H9 (cell line): ENCODE data around the gene CHST13. TPM values are rescaled to one million over a fixed set of nuclear protein-coding genes. Genes with fewer than 3 reads are reported as not detected.

Experiments
- DNase-seq: peaks from one replicate; pipeline ENCODE4 v3.0.0-alpha.2; 2017
- H2AFZ ChIP-seq: one replicate; pipeline ENCODE4 v1.6.1; 2013; ENCODE audit warnings: mild to moderate bottlenecking, low read length, control low read depth, moderate library complexity
- H2AK5ac ChIP-seq: 2 replicates; pipeline ENCODE4 v1.6.1; 2013; ENCODE audit warnings: low read length, control low read depth, mixed read lengths; ENCODE audit not compliant: insufficient read length
- H2BK120ac ChIP-seq: one replicate; pipeline ENCODE4 v1.6.1; 2013; ENCODE audit warnings: low read depth, mild to moderate bottlenecking, low read length, control low read depth, inconsistent platforms; ENCODE audit not compliant: poor library complexity, severe bottlenecking
- H2BK12ac ChIP-seq: 2 replicates; pipeline ENCODE4 v1.6.1; 2013; ENCODE audit warnings: low read length, control low read depth, mixed read lengths, low read depth; ENCODE audit not compliant: insufficient read length
- H2BK15ac ChIP-seq: 2 replicates; pipeline ENCODE4 v1.6.1; 2013; ENCODE audit warnings: low read depth, low read length, control low read depth
- H2BK20ac ChIP-seq: one replicate; pipeline ENCODE4 v1.6.1; 2013; ENCODE audit warnings: low read depth, mild to moderate bottlenecking, low read length, control low read depth, inconsistent platforms; ENCODE audit not compliant: poor library complexity, severe bottlenecking
- H2BK5ac ChIP-seq: 2 replicates; pipeline ENCODE4 v1.6.1; 2013; ENCODE audit warnings: low read length, control low read depth, mixed read lengths; ENCODE audit not compliant: insufficient read length
- H3K14ac ChIP-seq: 2 replicates; pipeline ENCODE4 v1.6.1; 2013; ENCODE audit warnings: low read length, control low read depth; ENCODE audit not compliant: insufficient read depth
- H3K18ac ChIP-seq: 2 replicates; pipeline ENCODE4 v1.6.1; 2013; ENCODE audit warnings: low read depth, mild to moderate bottlenecking, mixed read lengths, low read length, control low read depth; ENCODE audit not compliant: insufficient read length
- H3K23ac ChIP-seq: 2 replicates; pipeline ENCODE4 v1.6.1; 2013; ENCODE audit warnings: low read length, control low read depth, mixed read lengths, low read depth; ENCODE audit not compliant: insufficient read length
- H3K23me2 ChIP-seq: 2 replicates; pipeline ENCODE4 v1.6.1; 2013; ENCODE audit warnings: low read depth, mild to moderate bottlenecking, mixed read lengths, low read length, control low read depth; ENCODE audit not compliant: insufficient read length, poor library complexity, severe bottlenecking
- H3K27ac ChIP-seq: 2 replicates; pipeline ENCODE4 v1.5.1; 2013; ENCODE audit warnings: low read length, control low read depth, mixed read lengths, low read depth; ENCODE audit not compliant: insufficient read length
- H3K27me3 ChIP-seq: 2 replicates; pipeline ENCODE4 v1.6.1; 2013; ENCODE audit warnings: low read length, control low read depth, inconsistent platforms; ENCODE audit not compliant: insufficient read depth
- H3K4ac ChIP-seq: 2 replicates; pipeline ENCODE4 v1.6.1; 2013; ENCODE audit warnings: low read depth, mild to moderate bottlenecking, control low read depth, inconsistent platforms, low read length, moderate library complexity
- H3K4me1 ChIP-seq: 2 replicates; pipeline ENCODE4 v1.6.1; 2013; ENCODE audit warnings: low read length, control low read depth, inconsistent platforms; ENCODE audit not compliant: insufficient read depth
- H3K4me2 ChIP-seq: 2 replicates; pipeline ENCODE4 v1.6.1; 2013; ENCODE audit warnings: low read length, control low read depth, mixed read lengths; ENCODE audit not compliant: insufficient read length, insufficient read depth
- H3K56ac ChIP-seq: 2 replicates; pipeline ENCODE4 v1.6.1; 2013; ENCODE audit warnings: low read depth, mild to moderate bottlenecking, mixed read lengths, low read length, control low read depth; ENCODE audit not compliant: insufficient read length
- H3K79me1 ChIP-seq: 2 replicates; pipeline ENCODE4 v1.6.1; 2013; ENCODE audit warnings: low read depth, mild to moderate bottlenecking, moderate library complexity, low read length, control low read depth, inconsistent platforms; ENCODE audit not compliant: insufficient read depth, poor library complexity, severe bottlenecking
- H3K79me2 ChIP-seq: 2 replicates; pipeline ENCODE4 v1.6.1; 2013; ENCODE audit warnings: low read length, control low read depth, inconsistent platforms; ENCODE audit not compliant: insufficient read depth
- H3K9ac ChIP-seq: 2 replicates; pipeline ENCODE4 v1.6.1; 2013; ENCODE audit warnings: low read length, control low read depth, mixed read lengths; ENCODE audit not compliant: insufficient read length; ENCODE audit errors: extremely low read depth
- H3K9me3 ChIP-seq: one replicate; pipeline ENCODE4 v1.6.1; 2013; ENCODE audit warnings: low read depth, low read length, inconsistent platforms; ENCODE audit not compliant: control insufficient read depth
- H3T11ph ChIP-seq: one replicate; pipeline ENCODE4 v1.6.1; 2013; ENCODE audit warnings: mild to moderate bottlenecking, low read length, control low read depth, inconsistent platforms
- H4K20me1 ChIP-seq: one replicate; pipeline ENCODE4 v1.6.1; 2013; ENCODE audit not compliant: control insufficient read depth, insufficient read length, insufficient read depth
- H4K5ac ChIP-seq: 2 replicates; pipeline ENCODE4 v1.6.1; 2013; ENCODE audit warnings: low read depth, mild to moderate bottlenecking, mixed read lengths, low read length, control low read depth; ENCODE audit not compliant: insufficient read length
- H4K8ac ChIP-seq: replicated peaks from 2 replicates; pipeline ENCODE4 v1.6.1; 2013; ENCODE audit warnings: low read length, control low read depth, mixed read lengths, low read depth; ENCODE audit not compliant: insufficient read length
- H4K91ac ChIP-seq: 2 replicates; pipeline ENCODE4 v1.6.1; 2013; ENCODE audit warnings: low read depth, mild to moderate bottlenecking, moderate library complexity, mixed read lengths, low read length, control low read depth; ENCODE audit not compliant: insufficient read length
- H3K27ac Mint-ChIP-seq, 3 experiments: 2 replicates in 2 of 3; 3 replicates in 1 of 3; pipeline ENCODE4 v1.8.0; 2020 to 2021; ENCODE audit warnings: mixed read lengths in 3 of 3, mild to moderate bottlenecking in 1 of 3, moderate library complexity in 1 of 3
- H3K27me3 Mint-ChIP-seq: 2 replicates; pipeline ENCODE4 v1.8.0; 2021; ENCODE audit warnings: low read depth, mild to moderate bottlenecking, moderate library complexity, mixed read lengths
- H3K36me3 Mint-ChIP-seq, 3 experiments: 2 replicates in 2 of 3; 3 replicates in 1 of 3; pipeline ENCODE4 v1.8.0; 2020 to 2021; ENCODE audit warnings: low read depth in 3 of 3, mixed read lengths in 3 of 3; ENCODE audit not compliant: insufficient read depth in 1 of 3
- H3K4me1 Mint-ChIP-seq, 2 experiments: 2 replicates each; pipeline ENCODE4 v1.8.0; 2020; ENCODE audit warnings: mixed read lengths in 2 of 2
- H3K4me3 Mint-ChIP-seq, 2 experiments: 2 replicates in 1 of 2; 3 replicates in 1 of 2; pipeline ENCODE4 v1.8.0; 2020 to 2021; ENCODE audit warnings: mild to moderate bottlenecking in 2 of 2, mixed read lengths in 2 of 2, moderate library complexity in 1 of 2
- H3K9me3 Mint-ChIP-seq, 2 experiments: 2 replicates in 1 of 2; 3 replicates in 1 of 2; pipeline ENCODE4 v1.8.0; 2020; ENCODE audit warnings: mild to moderate bottlenecking in 2 of 2, mixed read lengths in 2 of 2, moderate library complexity in 1 of 2
- WGBS: extraction: QIAGEN DNeasy Blood & Tissue Kit; methylation state at CpG from one replicate; pipeline ENCODE4 v1.1.7; 2013; ENCODE audit warnings: missing lambda C conversion rate, low lambda C conversion rate, mixed read lengths; ENCODE audit not compliant: insufficient read length; ENCODE audit errors: extremely low coverage; 5-methylcytosine and 5-hydroxymethylcytosine counted together
- total RNA-seq: library from RNA; stranded (reverse); gene quantifications from 2 replicates; pipeline ENCODE4 v1.2.1, GENCODE V29; 2021
- TF ChIP-seq, protein P1 (sequence below): fragments of 200-600 bp; sonication (generic); conservative IDR thresholded peaks from 3 replicates; pipeline ENCODE4 v1.8.0; 2021; ENCODE audit warnings: antibody characterized with exemption, mild to moderate bottlenecking

Gene CHST13
- total RNA-seq, 1 experiment from 2014 or later = 0.85 TPM

DNA sequence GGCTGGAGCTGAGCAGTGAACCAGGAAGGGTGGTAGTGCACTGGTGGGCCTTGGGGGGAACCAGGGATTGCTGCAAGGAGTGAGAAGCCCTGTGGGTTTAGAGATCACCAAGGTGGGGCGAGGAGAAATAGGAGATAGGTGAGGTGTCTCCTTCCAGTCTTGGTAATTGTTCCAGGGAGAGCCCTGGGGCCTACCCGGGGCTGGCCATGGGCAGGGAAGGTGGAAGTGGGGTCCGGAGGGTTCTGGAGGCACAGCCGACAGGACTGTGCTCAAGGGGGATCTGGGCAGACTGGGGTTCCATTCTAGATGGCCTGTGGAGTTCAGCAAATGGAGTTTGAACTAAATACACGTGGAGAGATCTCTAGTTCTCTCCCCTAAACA lies 4.5 kb downstream of the CHST13 start:
- peaks cover 28% of the 10 kb centered on the region for H3K27me3 Mint-ChIP-seq
- Histone ChIP-seq H2AK5ac (no peak overlapping the region), H3K23ac (no peak overlapping the region), H3K79me1 (no peaks in the 10 kb centered on the region), H2BK120ac (no peak overlapping the region), H4K8ac (no peak overlapping the region), H3T11ph (no peak overlapping the region), H3K4ac (no peak overlapping the region), H3K79me2 (no peaks in the 10 kb centered on the region), H4K20me1 (no peaks in the 10 kb centered on the region), H3K18ac (no peak overlapping the region), H3K23me2 (no peaks in the 10 kb centered on the region), H3K27me3 (no peaks in the 10 kb centered on the region; the same call in 1 of the 2 replicates), H3K9me3 (no peaks in the 10 kb centered on the region), H4K91ac (no peak overlapping the region), H3K14ac (no peak overlapping the region), H2BK20ac (no peak overlapping the region), H3K27ac (no peak overlapping the region), H2BK12ac (no peak overlapping the region), H4K5ac (no peak overlapping the region), H3K56ac (no peak overlapping the region), H3K9ac (no peak overlapping the region), H2BK5ac (no peak overlapping the region), H3K4me2 (no peak overlapping the region), H2AFZ (no peak overlapping the region), H3K4me1 (no peaks in the 10 kb centered on the region), H2BK15ac (no peak overlapping the region)
- no peak overlapping the region for H3K4me3 Mint-ChIP-seq
- TF ChIP-seq, protein P1, sequence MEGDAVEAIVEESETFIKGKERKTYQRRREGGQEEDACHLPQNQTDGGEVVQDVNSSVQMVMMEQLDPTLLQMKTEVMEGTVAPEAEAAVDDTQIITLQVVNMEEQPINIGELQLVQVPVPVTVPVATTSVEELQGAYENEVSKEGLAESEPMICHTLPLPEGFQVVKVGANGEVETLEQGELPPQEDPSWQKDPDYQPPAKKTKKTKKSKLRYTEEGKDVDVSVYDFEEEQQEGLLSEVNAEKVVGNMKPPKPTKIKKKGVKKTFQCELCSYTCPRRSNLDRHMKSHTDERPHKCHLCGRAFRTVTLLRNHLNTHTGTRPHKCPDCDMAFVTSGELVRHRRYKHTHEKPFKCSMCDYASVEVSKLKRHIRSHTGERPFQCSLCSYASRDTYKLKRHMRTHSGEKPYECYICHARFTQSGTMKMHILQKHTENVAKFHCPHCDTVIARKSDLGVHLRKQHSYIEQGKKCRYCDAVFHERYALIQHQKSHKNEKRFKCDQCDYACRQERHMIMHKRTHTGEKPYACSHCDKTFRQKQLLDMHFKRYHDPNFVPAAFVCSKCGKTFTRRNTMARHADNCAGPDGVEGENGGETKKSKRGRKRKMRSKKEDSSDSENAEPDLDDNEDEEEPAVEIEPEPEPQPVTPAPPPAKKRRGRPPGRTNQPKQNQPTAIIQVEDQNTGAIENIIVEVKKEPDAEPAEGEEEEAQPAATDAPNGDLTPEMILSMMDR = no peak
- H3K9me3 Mint-ChIP-seq = no peaks in the 10 kb centered on the region
- peak overlapping the region in 1 of 3 experiments; percentile 73; a peak in 1 of 7 replicates for H3K27ac Mint-ChIP-seq
- no CpG with 5 or more reads among the region's 5 CpGs for WGBS
- no peaks in the 10 kb centered on the region; a peak in 1 of 7 replicates for H3K36me3 Mint-ChIP-seq
- H3K4me1 Mint-ChIP-seq = peaks cover 3 to 14% of the 10 kb centered on the region in 2 experiments
- DNase-seq = no peak
